GM10266 (cell line): Measurements from ENCODE around the gene LSS.
"Not testable (repeated sequence)": the region's sequence is repeated elsewhere in the genome, so short reads cannot be mapped to it uniquely, and the experiment has no call there.

Experiments
- DNase-seq: peaks from one replicate; pipeline ENCODE4 v3.0.0; 2012; ENCODE audit errors: extremely low spot score
- TF ChIP-seq, protein P1 (sequence below): IDR thresholded peaks from 2 replicates; pipeline ENCODE4 v1.5.1; 2012; ENCODE audit warnings: mild to moderate bottlenecking, low read depth; ENCODE audit not compliant: control insufficient read depth, insufficient read depth; ENCODE audit errors: missing control alignments

Gene LSS

DNA sequence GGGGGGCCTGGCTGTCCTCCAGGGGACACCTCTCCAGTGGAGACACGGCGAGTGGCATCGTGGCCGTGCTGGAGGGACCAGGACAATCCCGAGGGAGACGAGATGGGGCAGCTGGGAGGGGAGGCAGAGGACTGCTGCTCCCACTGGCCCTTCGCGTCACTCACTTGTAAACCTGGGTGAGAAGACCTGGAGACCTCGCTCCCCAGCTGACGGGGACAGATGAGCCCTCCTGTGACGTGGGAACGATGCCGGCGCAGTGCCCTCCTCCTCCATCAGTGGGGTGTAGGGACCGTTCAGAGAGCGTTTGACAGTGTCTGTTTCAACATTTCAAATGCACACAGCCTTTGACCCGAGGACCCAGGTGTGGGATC is 48.9 kb downstream of the LSS start:
- DNase-seq: no peak

GRCh38 chr21:46178961-46179360 is 49.6 kb downstream of the LSS start:
- TF ChIP-seq, protein P1, sequence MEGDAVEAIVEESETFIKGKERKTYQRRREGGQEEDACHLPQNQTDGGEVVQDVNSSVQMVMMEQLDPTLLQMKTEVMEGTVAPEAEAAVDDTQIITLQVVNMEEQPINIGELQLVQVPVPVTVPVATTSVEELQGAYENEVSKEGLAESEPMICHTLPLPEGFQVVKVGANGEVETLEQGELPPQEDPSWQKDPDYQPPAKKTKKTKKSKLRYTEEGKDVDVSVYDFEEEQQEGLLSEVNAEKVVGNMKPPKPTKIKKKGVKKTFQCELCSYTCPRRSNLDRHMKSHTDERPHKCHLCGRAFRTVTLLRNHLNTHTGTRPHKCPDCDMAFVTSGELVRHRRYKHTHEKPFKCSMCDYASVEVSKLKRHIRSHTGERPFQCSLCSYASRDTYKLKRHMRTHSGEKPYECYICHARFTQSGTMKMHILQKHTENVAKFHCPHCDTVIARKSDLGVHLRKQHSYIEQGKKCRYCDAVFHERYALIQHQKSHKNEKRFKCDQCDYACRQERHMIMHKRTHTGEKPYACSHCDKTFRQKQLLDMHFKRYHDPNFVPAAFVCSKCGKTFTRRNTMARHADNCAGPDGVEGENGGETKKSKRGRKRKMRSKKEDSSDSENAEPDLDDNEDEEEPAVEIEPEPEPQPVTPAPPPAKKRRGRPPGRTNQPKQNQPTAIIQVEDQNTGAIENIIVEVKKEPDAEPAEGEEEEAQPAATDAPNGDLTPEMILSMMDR: no peak
- no peak for DNase-seq

More for the DNA sequence above, 48.9 kb downstream of the LSS start:
- TF ChIP-seq, protein P1: no peak

GRCh38 chr21:46176443-46177129 is 52.0 kb downstream of the LSS start:
- DNase-seq: not testable (repeated sequence)

DNA sequence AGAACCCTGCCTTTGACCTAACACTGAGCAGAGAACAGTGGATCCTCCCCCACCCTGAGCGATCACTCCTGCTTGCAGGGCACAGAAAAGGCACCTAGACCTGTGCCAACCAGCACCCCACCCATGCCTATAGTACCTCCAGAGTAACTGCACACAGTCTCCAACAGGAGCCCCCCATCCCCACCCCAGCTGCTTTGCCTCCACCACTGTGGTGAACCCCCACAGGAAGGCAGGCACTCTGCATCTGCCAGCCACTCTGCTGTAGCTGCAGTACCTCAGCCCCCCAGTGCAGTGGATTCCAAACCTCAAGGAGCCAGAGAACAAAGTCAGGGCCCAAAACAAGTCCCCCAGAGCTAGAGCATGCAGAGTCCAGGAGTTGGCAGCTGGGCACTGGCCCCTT is 55.0 kb downstream of the LSS start:
- TF ChIP-seq, protein P1: no peak
- no peak for DNase-seq

DNA sequence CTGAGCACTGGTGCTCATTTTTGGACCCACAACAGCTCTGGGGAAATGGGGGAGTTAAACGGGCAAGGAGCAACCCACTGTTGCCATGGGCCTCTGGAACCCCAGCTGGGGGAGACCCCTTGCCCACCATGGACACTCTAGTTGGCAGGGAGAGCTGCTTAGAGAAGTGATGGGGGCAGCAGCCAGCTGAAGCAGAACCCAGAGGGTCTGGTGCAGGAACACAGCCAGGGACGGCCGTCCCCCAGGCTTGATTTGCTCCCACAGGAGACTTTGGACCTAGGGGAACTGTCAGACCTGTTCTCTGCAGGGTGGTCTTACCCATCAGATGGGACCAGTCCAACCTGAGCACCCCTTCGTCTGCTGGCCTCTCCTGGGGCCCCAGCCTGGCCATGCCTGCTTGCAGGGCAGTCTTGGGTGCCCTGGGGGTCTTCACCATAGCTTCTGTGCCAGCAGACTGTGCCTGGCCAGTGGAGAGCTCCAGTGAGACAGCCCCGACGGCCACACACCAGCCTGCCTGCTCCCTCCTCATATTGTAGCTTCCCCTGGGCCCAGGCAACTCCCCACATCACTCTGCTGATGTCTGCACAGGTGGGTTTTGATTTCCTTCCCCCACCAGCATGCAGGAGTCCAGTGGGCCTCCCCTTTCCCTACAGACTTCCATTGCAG is 55.6 kb downstream of the LSS start:
- TF ChIP-seq, protein P1: no peak
- no peak for DNase-seq

- TF ChIP-seq, protein P1: no peak
These were observed 56.3 kb downstream of the LSS start for GRCh38 chr21:46171996-46172862.

DNA sequence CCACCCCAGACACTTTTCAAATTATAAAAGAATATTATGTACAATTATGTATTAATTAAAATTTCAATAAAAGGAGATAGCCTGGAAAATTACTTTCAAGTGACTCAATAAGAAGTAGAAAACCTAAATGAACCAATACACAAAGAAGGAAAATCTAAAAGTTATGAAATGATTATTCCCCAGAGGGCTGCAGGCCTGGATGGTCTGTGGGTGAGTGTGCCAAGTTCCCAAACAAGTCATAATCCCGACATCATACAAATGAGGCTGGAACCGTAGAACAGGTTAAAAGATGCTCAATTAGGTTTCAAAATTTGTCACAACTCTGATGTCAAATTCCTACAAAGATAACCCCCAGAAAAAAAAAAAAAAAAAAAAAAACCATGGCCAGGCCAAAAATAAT is 57.0 kb downstream of the LSS start:
- TF ChIP-seq, protein P1: no peak
- DNase-seq: no peak

More at GRCh38 chr21:46171996-46172862, 56.3 kb downstream of the LSS start:
- DNase-seq: no peak

- DNase-seq: not testable (repeated sequence)
These were observed 58.0 kb downstream of the LSS start for GRCh38 chr21:46170436-46171193.
